Activated CD4-positive, alpha-beta memory T cell treated with anti-CD3 and anti-CD28 coated beads, Interleukin-2, amount 10 ng/mL, durations not matched to agents 7 days and 5 days (primary cell): ENCODE data around the gene POLE. TPM values are rescaled to one million over a fixed set of nuclear protein-coding genes. Genes with fewer than 3 reads are reported as not detected.

Experiments used
- CTCF ChIA-PET: fragments of 350-600 bp; sonication (Branson Sonifier 250); formaldehyde crosslinking; loops from one replicate; lab custom pipeline; 2021; ENCODE audit warnings: antibody characterized with exemption, inconsistent platforms; lab: Charles Lee
- POLR2A ChIA-PET: fragments of 350-600 bp; sonication (Branson Sonifier 250); formaldehyde crosslinking; loops from one replicate; lab custom pipeline; 2021; ENCODE audit warnings: antibody characterized with exemption; lab: Charles Lee
- DNase-seq: peaks from one replicate; pipeline ENCODE4 v3.0.0-alpha.2; 2020
- H3K27ac Mint-ChIP-seq: one replicate; pipeline ENCODE4 v1.8.0; 2021; ENCODE audit warnings: mild to moderate bottlenecking, mixed read lengths
- H3K27me3 Mint-ChIP-seq: one replicate; pipeline ENCODE4 v1.8.0; 2021; ENCODE audit warnings: mixed read lengths
- H3K36me3 Mint-ChIP-seq: one replicate; pipeline ENCODE4 v1.8.0; 2021; ENCODE audit warnings: low read depth, mixed read lengths
- H3K4me1 Mint-ChIP-seq: one replicate; pipeline ENCODE4 v1.8.0; 2021; ENCODE audit warnings: mixed read lengths
- H3K4me3 Mint-ChIP-seq: one replicate; pipeline ENCODE4 v1.8.0; 2021; ENCODE audit warnings: mild to moderate bottlenecking, mixed read lengths
- H3K9me3 Mint-ChIP-seq: one replicate; pipeline ENCODE4 v1.8.0; 2021; ENCODE audit warnings: mixed read lengths
- total RNA-seq, 2 experiments: library from RNA; stranded (reverse); gene quantifications; one replicate each; pipeline ENCODE4 v1.2.3, GENCODE V29; 2021

The POLE gene
- total RNA-seq, 2 experiments from 2014 or later, result 108 to 117 TPM

- Mint-ChIP-seq H3K9me3 (peaks cover 5% of the 10 kb centered on the region), H3K36me3 (peaks cover 22% of the 10 kb centered on the region), H3K27me3 (peaks cover 12% of the 10 kb centered on the region), H3K4me3 (no peak overlapping the region), H3K4me1 (peaks cover 13% of the 10 kb centered on the region), H3K27ac (no peak overlapping the region)
- no peak for DNase-seq
- ChIA-PET CTCF (no interaction called here), POLR2A (no interaction called here)
Observed at GRCh38 chr12:132621657-132622435, 65.3 kb downstream of the POLE start.

- CTCF ChIA-PET, result no interaction called here
- peaks cover 13% of the 10 kb centered on the region for H3K4me1 Mint-ChIP-seq
- POLR2A ChIA-PET, result no interaction called here
- no peak overlapping the region for H3K27ac Mint-ChIP-seq
- H3K27me3 Mint-ChIP-seq, result peaks cover 12% of the 10 kb centered on the region
- H3K36me3 Mint-ChIP-seq, result peaks cover 22% of the 10 kb centered on the region
- H3K9me3 Mint-ChIP-seq, result peaks cover 8% of the 10 kb centered on the region
- DNase-seq, result no peak
- H3K4me3 Mint-ChIP-seq, result no peak overlapping the region
Observed at GRCh38 chr12:132620899-132621656, 66.1 kb downstream of the POLE start.

- Mint-ChIP-seq H3K36me3 (peaks cover 19% of the 10 kb centered on the region), H3K27ac (no peak overlapping the region), H3K27me3 (peaks cover 14% of the 10 kb centered on the region), H3K9me3 (peaks cover 8% of the 10 kb centered on the region), H3K4me1 (peaks cover 13% of the 10 kb centered on the region), H3K4me3 (no peak overlapping the region)
- no peak for DNase-seq
- CTCF ChIA-PET, result no interaction called here
- POLR2A ChIA-PET, result no interaction called here
Observed at GRCh38 chr12:132620113-132620898, 66.8 kb downstream of the POLE start.

- peaks cover 8% of the 10 kb centered on the region for H3K9me3 Mint-ChIP-seq
- peaks cover 15% of the 10 kb centered on the region for H3K36me3 Mint-ChIP-seq
- H3K27me3 Mint-ChIP-seq, result peaks cover 20% of the 10 kb centered on the region
- no peak for DNase-seq
- CTCF ChIA-PET, result no interaction called here
- POLR2A ChIA-PET, result interaction anchor here (1.0 kb wide), 1 partner anchor 13 kb away, joined by 3 read pairs; no protein-coding TSS in a partner anchor
- H3K27ac Mint-ChIP-seq, result no peak overlapping the region
- H3K4me3 Mint-ChIP-seq, result no peak overlapping the region
- H3K4me1 Mint-ChIP-seq, result peaks cover 13% of the 10 kb centered on the region
Observed at GRCh38 chr12:132619386-132620112, 67.6 kb downstream of the POLE start.

- peaks cover 15% of the 10 kb centered on the region for H3K36me3 Mint-ChIP-seq
- no peak overlapping the region for H3K4me3 Mint-ChIP-seq
- H3K27me3 Mint-ChIP-seq, result peaks cover 20% of the 10 kb centered on the region
- no peak for DNase-seq
- H3K27ac Mint-ChIP-seq, result no peak overlapping the region
- CTCF ChIA-PET, result no interaction called here
- POLR2A ChIA-PET, result interaction anchor here (1.0 kb wide), 1 partner anchor 13 kb away, joined by 3 read pairs; no protein-coding TSS in a partner anchor
- H3K4me1 Mint-ChIP-seq, result peaks cover 13% of the 10 kb centered on the region
- H3K9me3 Mint-ChIP-seq, result peaks cover 8% of the 10 kb centered on the region
Observed at GRCh38 chr12:132619071-132619385, 68.1 kb downstream of the POLE start.

- ChIA-PET CTCF (no interaction called here), POLR2A (interaction anchor here (1.0 kb wide), 1 partner anchor 13 kb away, joined by 3 read pairs; no protein-coding TSS in a partner anchor)
- Mint-ChIP-seq H3K27ac (no peak within 1 kb of the TSS), H3K27me3 (peaks cover 20% of the 10 kb centered on the region), H3K36me3 (peaks cover 15% of the 10 kb centered on the region), H3K9me3 (peaks cover 8% of the 10 kb centered on the region), H3K4me1 (peaks cover 13% of the 10 kb centered on the region), H3K4me3 (peak within 1 kb of the TSS; percentile 34)
- no peak for DNase-seq
Observed at GRCh38 chr12:132618683-132619043, 68.5 kb downstream of the POLE start, which contains the start of gene P2RX2. TSS of gene P2RX2 (plus strand) at chr12:132618776. CDS start at chr12:132618817, 41 bp downstream.

GRCh38 chr12:132617822-132618682 lies 69.1 kb downstream of the POLE start:
- peaks cover 12% of the 10 kb centered on the region for H3K4me1 Mint-ChIP-seq
- H3K27ac Mint-ChIP-seq, result no peak overlapping the region
- peaks cover 8% of the 10 kb centered on the region for H3K9me3 Mint-ChIP-seq
- peaks cover 21% of the 10 kb centered on the region for H3K27me3 Mint-ChIP-seq
- no peak for DNase-seq
- H3K36me3 Mint-ChIP-seq, result peaks cover 15% of the 10 kb centered on the region
- peak overlapping the region; percentile 34 for H3K4me3 Mint-ChIP-seq
- ChIA-PET CTCF (interaction anchor here (0.6 kb wide), 1 partner anchor 103 kb away, joined by 3 read pairs; no protein-coding TSS in a partner anchor), POLR2A (no interaction called here)

GRCh38 chr12:132617135-132617701 lies 69.9 kb downstream of the POLE start:
- Mint-ChIP-seq H3K4me3 (no peak overlapping the region), H3K27me3 (peaks cover 22% of the 10 kb centered on the region), H3K9me3 (peaks cover 8% of the 10 kb centered on the region), H3K4me1 (peaks cover 5% of the 10 kb centered on the region), H3K36me3 (peaks cover 8% of the 10 kb centered on the region), H3K27ac (no peak overlapping the region)
- DNase-seq, result no peak
- CTCF ChIA-PET, result interaction anchor here (0.7 to 1.3 kb wide), 2 partner anchors 22 to 48 kb away, joined by 3 to 4 read pairs; no protein-coding TSS in a partner anchor
- POLR2A ChIA-PET, result no interaction called here

- no peak for DNase-seq
- H3K36me3 Mint-ChIP-seq, result peaks cover 8% of the 10 kb centered on the region
- no peak overlapping the region for H3K27ac Mint-ChIP-seq
- POLR2A ChIA-PET, result no interaction called here
- peaks cover 5% of the 10 kb centered on the region for H3K4me1 Mint-ChIP-seq
- peaks cover 8% of the 10 kb centered on the region for H3K9me3 Mint-ChIP-seq
- H3K4me3 Mint-ChIP-seq, result no peak overlapping the region
- H3K27me3 Mint-ChIP-seq, result peaks cover 27% of the 10 kb centered on the region
- CTCF ChIA-PET, result interaction anchor here (1.2 to 2.1 kb wide), 11 partner anchors 10 to 462 kb away, joined by 3 to 19 read pairs (median 5); no protein-coding TSS in a partner anchor
Observed at GRCh38 chr12:132615579-132616038, 71.5 kb downstream of the POLE start.

GRCh38 chr12:132614861-132615578 lies 72.1 kb downstream of the POLE start:
- Mint-ChIP-seq H3K27me3 (peaks cover 31% of the 10 kb centered on the region), H3K27ac (no peak overlapping the region)

More at GRCh38 chr12:132614861-132615578, 72.1 kb downstream of the POLE start:
- Mint-ChIP-seq H3K9me3 (peaks cover 8% of the 10 kb centered on the region), H3K4me1 (peaks cover 5% of the 10 kb centered on the region), H3K4me3 (no peak overlapping the region), H3K36me3 (peaks cover 8% of the 10 kb centered on the region)
- ChIA-PET POLR2A (interaction anchor here (0.7 kb wide), 2 partner anchors 11 to 24 kb away, joined by 3 read pairs; no protein-coding TSS in a partner anchor), CTCF (interaction anchor here (0.7 to 2.1 kb wide), 14 partner anchors 10 to 461 kb away, joined by 3 to 19 read pairs (median 4); no protein-coding TSS in a partner anchor)
- peak; percentile 81 for DNase-seq
